A549 treated with AZD9567 at 1 μM for 4 hours (cell line): ENCODE measurements around the gene RD3L. TPM values are rescaled to one million over a fixed set of nuclear protein-coding genes. Genes with fewer than 3 reads are reported as not detected.

ENCODE experiments used
- total RNA-seq: library from RNA; stranded (reverse); fragments of 200-300 nt; extraction: Qiagen RNA extraction; gene quantifications from 5 replicates; pipeline ENCODE4 v1.2.3, GENCODE V29; 2022; ENCODE audit not compliant: insufficient read depth

RD3L gene
- total RNA-seq: not detected in 5 replicates

DNA sequence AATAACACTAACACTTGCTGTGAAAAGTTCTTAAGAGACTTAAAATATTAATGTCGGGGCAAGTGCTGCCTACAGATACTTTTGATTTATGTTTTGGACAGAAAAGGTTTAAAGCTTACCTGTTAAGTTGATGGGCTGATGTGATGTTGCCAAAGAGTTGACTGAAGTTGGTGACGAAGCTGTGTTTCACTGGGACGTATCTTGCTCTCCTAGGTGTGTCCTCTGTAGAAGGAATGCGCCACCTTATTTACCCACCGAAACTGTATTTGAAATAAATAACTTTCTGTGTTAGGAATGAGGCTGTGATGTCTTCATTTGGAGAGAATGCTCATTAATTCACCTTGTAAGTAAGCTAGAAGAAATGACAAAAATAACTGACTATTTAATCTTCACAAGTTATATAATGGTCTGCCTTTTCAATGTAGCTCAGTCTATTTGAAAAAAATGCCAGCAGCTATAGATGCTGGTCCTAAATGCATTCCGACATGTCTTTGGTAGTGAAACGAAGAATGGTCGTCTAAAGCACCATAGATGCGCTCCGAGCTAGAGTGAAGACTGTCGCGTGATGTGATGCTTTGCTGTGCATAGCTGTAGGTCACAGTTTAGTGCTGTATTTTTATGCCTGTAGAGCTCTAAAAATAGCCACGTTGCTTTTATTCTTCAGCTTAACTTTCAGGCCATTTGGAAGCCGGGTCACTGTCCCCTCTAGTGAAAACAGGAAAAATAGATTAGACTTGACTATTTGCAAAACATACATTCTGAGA, at the start of gene RD3L:
TSS of gene RD3L (minus strand) at position 557 of the 764 bp plus-strand sequence. CDS start 834 bp downstream, outside the sequence.

GRCh38 chr14:103928011-103928890, 14.1 kb downstream of the RD3L start, which contains the start of gene TDRD9:
Gene TDRD9, plus strand, starts transcription at chr14:103928456. Its CDS starts 54 bp downstream, at chr14:103928510.

Other genes starting within 250 kb of the RD3L start
- gene XRCC3, start 227.1 kb downstream of the RD3L start, total RNA-seq: 28.8 to 32.1 TPM (median 30.2 TPM) in 5 replicates
- 40.3 to 54.0 TPM (median 47.6 TPM) in 5 replicates for gene ZFYVE21, start 226.7 kb downstream of the RD3L start, total RNA-seq
- 5.5 to 7.7 TPM (median 6.6 TPM) in 5 replicates for gene PPP1R13B, start 95.0 kb downstream of the RD3L start, total RNA-seq
- gene TDRD9, start 14.1 kb downstream of the RD3L start, total RNA-seq: 0.06 to 0.17 TPM (median 0.15 TPM) in 3 of 5 replicates, not detected in the others
- 0.04 to 0.09 TPM in 2 of 5 replicates, not detected in the others for gene ASPG, start 143.2 kb upstream of the RD3L start, total RNA-seq
- 1.2 to 5.0 TPM (median 4.5 TPM) in 5 replicates for gene KIF26A, start 196.1 kb upstream of the RD3L start, total RNA-seq